Measurements from ENCODE around the gene DNAJC15.
"Not testable (repeated sequence)": the region's sequence is repeated elsewhere in the genome, so short reads cannot be mapped to it uniquely, and the experiment has no call there.

The DNAJC15 gene

DNA sequence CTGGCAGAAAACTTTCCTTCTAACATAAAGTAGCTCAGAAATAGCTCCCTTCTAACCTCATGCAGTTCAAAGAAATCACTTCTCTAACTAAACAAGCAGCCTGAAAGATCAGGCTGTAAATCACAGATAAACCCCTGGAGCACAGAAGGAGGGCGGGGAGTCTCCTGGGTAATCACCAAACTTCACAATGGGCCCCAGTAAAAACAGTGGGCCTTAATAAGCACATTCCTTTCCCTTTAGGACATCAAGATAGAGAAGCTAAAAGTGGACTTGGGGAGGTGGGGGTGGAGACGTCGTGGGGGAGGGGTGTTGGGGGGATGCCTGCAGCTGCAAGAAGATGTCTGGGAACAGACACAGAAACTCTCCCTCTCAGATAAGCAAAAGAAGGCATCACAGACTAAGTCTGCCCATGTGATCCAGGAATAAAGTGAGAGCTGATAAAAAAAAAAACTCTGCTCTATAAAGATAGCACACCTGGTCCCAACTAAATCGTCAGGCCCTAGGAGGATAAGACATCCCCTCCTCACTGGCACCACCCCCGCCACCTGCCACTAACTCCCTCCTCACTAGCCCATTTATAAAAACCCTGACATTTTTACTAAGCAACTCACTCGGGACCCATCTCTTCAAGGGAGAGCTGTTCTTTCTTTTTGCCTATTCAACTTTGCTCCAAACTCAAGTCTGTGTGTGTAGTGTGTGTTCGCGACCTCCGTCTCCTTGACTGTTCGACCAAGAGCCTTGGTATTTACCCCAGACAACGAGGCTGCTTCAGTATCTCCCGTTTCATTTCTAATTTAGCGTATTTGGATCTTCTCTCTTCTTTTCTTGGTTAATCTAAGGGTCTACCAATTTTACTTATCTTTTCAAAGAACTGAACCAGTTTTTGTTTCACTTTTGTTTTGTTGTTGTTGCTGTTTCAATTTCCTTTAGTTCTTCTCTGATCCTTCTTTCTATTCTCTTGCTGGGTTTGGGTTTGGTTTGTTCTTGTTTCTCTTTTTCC lies 31.7 kb downstream of the DNAJC15 start:
- Histone ChIP-seq H3K36me3 (ENCODE audit: control insufficient read depth, low read depth, low read length) (no peaks in the 10 kb centered on the region), H3K9ac (ENCODE audit: low read length) (peak overlapping the region; percentile 32), H3K27me3 (ENCODE audit: control insufficient read depth, insufficient read depth, low read length) (peaks cover 22% of the 10 kb centered on the region), H3K4me1 (ENCODE audit: control insufficient read depth, low read depth, low read length) (peaks cover 25% of the 10 kb centered on the region), H3K4me3 (ENCODE audit: low read length) (peak overlapping the region; percentile 20), H3K27ac (ENCODE audit: low read length) (no peak overlapping the region), H3K9me3 (ENCODE audit: control insufficient read depth, low read depth, low read length) (no peaks in the 10 kb centered on the region)

GRCh38 chr13:43057653-43058317 lies 34.4 kb downstream of the DNAJC15 start:
- no peak overlapping the region for H3K27ac ChIP-seq (ENCODE audit: low read length)
- no peaks in the 10 kb centered on the region for H3K36me3 ChIP-seq (ENCODE audit: control insufficient read depth, low read depth, low read length)
- peaks cover 25% of the 10 kb centered on the region for H3K4me1 ChIP-seq (ENCODE audit: control insufficient read depth, low read depth, low read length)
- peaks cover 22% of the 10 kb centered on the region for H3K27me3 ChIP-seq (ENCODE audit: control insufficient read depth, insufficient read depth, low read length)
- H3K4me3 ChIP-seq (ENCODE audit: low read length) = no peak overlapping the region
- H3K9ac ChIP-seq (ENCODE audit: low read length) = no peak overlapping the region
- no peaks in the 10 kb centered on the region for H3K9me3 ChIP-seq (ENCODE audit: control insufficient read depth, low read depth, low read length)

DNA sequence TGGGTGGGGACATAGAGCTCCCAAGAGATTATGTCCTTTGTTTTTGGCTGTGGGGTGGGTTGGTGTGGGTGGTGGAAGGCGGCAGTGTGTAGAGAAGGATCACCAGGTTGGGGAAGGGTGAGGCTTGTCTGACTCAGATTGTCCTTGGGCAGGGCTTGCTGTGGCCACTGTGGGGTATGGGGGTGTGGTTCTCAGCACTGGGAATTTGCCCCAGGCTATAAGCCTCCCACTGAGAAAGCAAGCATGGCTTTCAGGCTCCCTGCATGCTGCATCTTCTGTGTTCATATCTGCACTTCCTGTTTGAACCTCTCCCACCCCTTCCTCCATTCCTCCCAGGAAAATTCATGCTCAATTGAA lies 34.9 kb downstream of the DNAJC15 start:
- no peak overlapping the region for H3K4me3 ChIP-seq (ENCODE audit: low read length)

GRCh38 chr13:43058831-43059230 lies 35.4 kb downstream of the DNAJC15 start:
- H3K36me3 ChIP-seq (ENCODE audit: control insufficient read depth, low read depth, low read length) = no peaks in the 10 kb centered on the region
- peaks cover 25% of the 10 kb centered on the region for H3K4me1 ChIP-seq (ENCODE audit: control insufficient read depth, low read depth, low read length)
- no peak overlapping the region for H3K4me3 ChIP-seq (ENCODE audit: low read length)
- no peak overlapping the region for H3K9ac ChIP-seq (ENCODE audit: low read length)
- H3K27me3 ChIP-seq (ENCODE audit: control insufficient read depth, insufficient read depth, low read length) = peaks cover 12% of the 10 kb centered on the region
- no peaks in the 10 kb centered on the region for H3K9me3 ChIP-seq (ENCODE audit: control insufficient read depth, low read depth, low read length)
- H3K27ac ChIP-seq (ENCODE audit: low read length) = no peak overlapping the region

More for the DNA sequence above, 34.9 kb downstream of the DNAJC15 start:
- no peaks in the 10 kb centered on the region for H3K36me3 ChIP-seq (ENCODE audit: control insufficient read depth, low read depth, low read length)
- H3K27ac ChIP-seq (ENCODE audit: low read length) = no peak overlapping the region
- peaks cover 25% of the 10 kb centered on the region for H3K4me1 ChIP-seq (ENCODE audit: control insufficient read depth, low read depth, low read length)
- peaks cover 17% of the 10 kb centered on the region for H3K27me3 ChIP-seq (ENCODE audit: control insufficient read depth, insufficient read depth, low read length)
- no peak overlapping the region for H3K9ac ChIP-seq (ENCODE audit: low read length)
- H3K9me3 ChIP-seq (ENCODE audit: control insufficient read depth, low read depth, low read length) = no peaks in the 10 kb centered on the region

GRCh38 chr13:43059779-43060178 lies 36.4 kb downstream of the DNAJC15 start:
- not testable (repeated sequence) for H3K27me3 ChIP-seq (ENCODE audit: control insufficient read depth, insufficient read depth, low read length); H3K4me3 ChIP-seq (ENCODE audit: low read length); H3K27ac ChIP-seq (ENCODE audit: low read length); H3K36me3 ChIP-seq (ENCODE audit: control insufficient read depth, low read depth, low read length); H3K9me3 ChIP-seq (ENCODE audit: control insufficient read depth, low read depth, low read length); H3K9ac ChIP-seq (ENCODE audit: low read length)
- H3K4me1 ChIP-seq (ENCODE audit: control insufficient read depth, low read depth, low read length) = peaks cover 17% of the 10 kb centered on the region

DNA sequence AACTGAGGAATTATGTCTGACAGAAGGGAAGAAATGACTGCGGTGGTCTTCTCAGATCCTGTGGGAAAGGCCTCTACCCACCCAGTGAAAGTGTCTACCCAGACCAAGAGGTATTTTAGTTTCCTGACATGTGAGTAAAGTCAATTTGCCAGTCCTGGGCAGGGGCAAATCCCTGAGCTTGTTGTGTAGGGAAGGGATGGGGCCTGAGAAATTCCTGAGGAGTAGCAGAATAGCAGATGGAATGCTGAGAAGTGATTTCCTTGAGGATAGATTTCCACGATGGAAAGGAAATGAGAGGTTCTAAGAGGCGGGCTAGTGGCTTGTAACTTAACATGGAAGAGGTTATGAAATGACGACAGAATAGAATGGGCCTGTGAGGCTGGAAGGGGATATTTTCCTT lies 37.4 kb downstream of the DNAJC15 start:
- not testable (repeated sequence) for H3K9ac ChIP-seq (ENCODE audit: low read length); H3K27ac ChIP-seq (ENCODE audit: low read length); H3K36me3 ChIP-seq (ENCODE audit: control insufficient read depth, low read depth, low read length); H3K4me1 ChIP-seq (ENCODE audit: control insufficient read depth, low read depth, low read length); H3K4me3 ChIP-seq (ENCODE audit: low read length); H3K9me3 ChIP-seq (ENCODE audit: control insufficient read depth, low read depth, low read length); H3K27me3 ChIP-seq (ENCODE audit: control insufficient read depth, insufficient read depth, low read length)

- H3K27me3 ChIP-seq (ENCODE audit: control insufficient read depth, insufficient read depth, low read length) = no peaks in the 10 kb centered on the region
- H3K9me3 ChIP-seq (ENCODE audit: control insufficient read depth, low read depth, low read length) = no peaks in the 10 kb centered on the region
- H3K4me3 ChIP-seq (ENCODE audit: low read length) = no peak overlapping the region
- no peaks in the 10 kb centered on the region for H3K36me3 ChIP-seq (ENCODE audit: control insufficient read depth, low read depth, low read length)
- no peak overlapping the region for H3K9ac ChIP-seq (ENCODE audit: low read length)
- peaks cover 9% of the 10 kb centered on the region for H3K4me1 ChIP-seq (ENCODE audit: control insufficient read depth, low read depth, low read length)
- H3K27ac ChIP-seq (ENCODE audit: low read length) = no peak overlapping the region
These were observed 38.3 kb downstream of the DNAJC15 start for GRCh38 chr13:43061496-43062280.

GRCh38 chr13:43071824-43072223 lies 48.4 kb downstream of the DNAJC15 start:
- no peak overlapping the region for H3K9ac ChIP-seq (ENCODE audit: low read length)

GRCh38 chr13:43072394-43072793 lies 49.0 kb downstream of the DNAJC15 start:
- Histone ChIP-seq H3K9me3 (ENCODE audit: control insufficient read depth, low read depth, low read length) (no peaks in the 10 kb centered on the region), H3K4me3 (ENCODE audit: low read length) (no peak overlapping the region), H3K4me1 (ENCODE audit: control insufficient read depth, low read depth, low read length) (peaks cover 17% of the 10 kb centered on the region), H3K27ac (ENCODE audit: low read length) (no peak overlapping the region), H3K9ac (ENCODE audit: low read length) (no peak overlapping the region), H3K36me3 (ENCODE audit: control insufficient read depth, low read depth, low read length) (no peaks in the 10 kb centered on the region), H3K27me3 (ENCODE audit: control insufficient read depth, insufficient read depth, low read length) (no peaks in the 10 kb centered on the region)

More at GRCh38 chr13:43071824-43072223, 48.4 kb downstream of the DNAJC15 start:
- H3K27me3 ChIP-seq (ENCODE audit: control insufficient read depth, insufficient read depth, low read length) = no peaks in the 10 kb centered on the region
- H3K36me3 ChIP-seq (ENCODE audit: control insufficient read depth, low read depth, low read length) = no peaks in the 10 kb centered on the region
- peaks cover 17% of the 10 kb centered on the region for H3K4me1 ChIP-seq (ENCODE audit: control insufficient read depth, low read depth, low read length)
- H3K9me3 ChIP-seq (ENCODE audit: control insufficient read depth, low read depth, low read length) = no peaks in the 10 kb centered on the region
- peak overlapping the region; percentile 7 for H3K4me3 ChIP-seq (ENCODE audit: low read length)
- H3K27ac ChIP-seq (ENCODE audit: low read length) = peak overlapping the region; percentile 14

DNA sequence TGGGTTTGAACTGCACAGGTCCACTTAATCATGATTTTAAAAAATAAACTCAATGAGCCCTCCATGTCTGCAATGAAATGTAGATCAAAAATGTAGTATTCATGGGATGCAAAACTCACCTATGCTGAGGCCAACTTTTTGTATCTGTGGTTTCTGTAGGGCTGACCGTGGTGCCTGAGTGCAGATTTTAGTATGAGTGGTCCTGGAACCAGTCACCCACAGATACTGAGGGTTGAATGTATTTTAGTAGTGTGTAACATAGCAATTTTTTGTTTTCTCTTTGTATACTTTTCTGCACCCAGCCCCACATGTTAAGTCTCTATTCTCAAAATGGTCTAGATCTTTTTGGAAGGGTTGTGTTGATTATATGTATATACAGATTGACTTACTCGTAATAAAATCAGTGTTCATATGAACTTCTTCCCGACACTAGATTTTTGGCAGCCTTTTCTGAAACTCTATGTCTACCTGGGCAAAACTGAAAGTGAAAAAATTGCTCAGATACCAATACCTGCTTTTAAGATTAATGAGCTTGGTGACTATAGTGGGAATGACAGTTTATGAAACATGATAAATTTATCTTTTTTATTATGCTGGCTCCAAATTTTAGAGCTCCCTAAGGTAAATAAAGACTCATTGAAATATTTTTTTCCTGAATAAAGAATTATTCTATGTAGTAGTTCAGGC lies 51.6 kb downstream of the DNAJC15 start:
- no peaks in the 10 kb centered on the region for H3K36me3 ChIP-seq (ENCODE audit: control insufficient read depth, low read depth, low read length)
- H3K9ac ChIP-seq (ENCODE audit: low read length) = no peak overlapping the region
- no peak overlapping the region for H3K27ac ChIP-seq (ENCODE audit: low read length)

DNA sequence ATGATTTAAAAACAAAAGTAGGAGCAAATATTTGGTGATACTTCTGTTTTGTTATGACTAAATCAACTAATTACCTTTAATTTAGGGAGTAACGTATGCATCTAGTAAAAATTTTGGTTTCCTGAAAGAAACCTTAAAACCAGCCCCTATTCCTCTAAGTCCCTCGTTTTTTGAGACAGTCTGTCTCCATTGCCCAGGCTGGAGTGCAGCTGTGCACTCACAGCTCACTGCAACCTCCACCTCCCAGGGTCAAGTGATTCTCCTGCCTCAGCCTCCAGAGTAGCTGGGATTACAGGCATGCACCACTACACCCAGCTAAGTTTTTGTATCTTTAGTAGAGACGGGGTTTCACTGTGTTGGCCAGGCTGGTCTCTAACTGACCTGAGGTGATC lies 52.1 kb downstream of the DNAJC15 start:
- H3K9me3 ChIP-seq (ENCODE audit: control insufficient read depth, low read depth, low read length); H3K27me3 ChIP-seq (ENCODE audit: control insufficient read depth, insufficient read depth, low read length); H3K4me3 ChIP-seq (ENCODE audit: low read length); H3K27ac ChIP-seq (ENCODE audit: low read length); H3K36me3 ChIP-seq (ENCODE audit: control insufficient read depth, low read depth, low read length); H3K9ac ChIP-seq (ENCODE audit: low read length): not testable (repeated sequence)
- H3K4me1 ChIP-seq (ENCODE audit: control insufficient read depth, low read depth, low read length) = peaks cover 23% of the 10 kb centered on the region

More for the DNA sequence above, 51.6 kb downstream of the DNAJC15 start:
- Histone ChIP-seq H3K9me3 (ENCODE audit: control insufficient read depth, low read depth, low read length) (no peaks in the 10 kb centered on the region), H3K4me1 (ENCODE audit: control insufficient read depth, low read depth, low read length) (peaks cover 23% of the 10 kb centered on the region), H3K4me3 (ENCODE audit: low read length) (no peak overlapping the region), H3K27me3 (ENCODE audit: control insufficient read depth, insufficient read depth, low read length) (no peaks in the 10 kb centered on the region)

Data from iPS-18a (cell line).